GM21447 (cell line): ENCODE data around the gene HABP2.
A peak's percentile ranks its signal among the peaks of the same experiment; 100 is the strongest.

Experiments
- ATAC-seq: cut with Tn5 transposase; IDR thresholded peaks from one replicate; pipeline ENCODE4 v1.9.1; 2021; ENCODE audit not compliant: unreplicated experiment

Gene HABP2

GRCh38 chr10:113552701-113553100, at the start of gene HABP2:
Gene HABP2 (plus strand): TSS chr10:113553053. CDS start chr10:113553122, 69 bp downstream.
- no peak for ATAC-seq

- ATAC-seq, result no peak
Observed at GRCh38 chr10:113503930-113504329, 48.9 kb upstream of the HABP2 start.

GRCh38 chr10:113504423-113504822, 48.4 kb upstream of the HABP2 start:
- no peak for ATAC-seq

GRCh38 chr10:113506476-113506875, 46.4 kb upstream of the HABP2 start:
- ATAC-seq, result no peak

GRCh38 chr10:113511419-113511818, 41.4 kb upstream of the HABP2 start:
- no peak for ATAC-seq

GRCh38 chr10:113515161-113515560, 37.7 kb upstream of the HABP2 start:
- ATAC-seq, result no peak

- no peak for ATAC-seq
Observed at GRCh38 chr10:113515601-113516000, 37.3 kb upstream of the HABP2 start.

- no peak for ATAC-seq
Observed at GRCh38 chr10:113516061-113516460, 36.8 kb upstream of the HABP2 start.

GRCh38 chr10:113517165-113517900, 35.5 kb upstream of the HABP2 start:
- ATAC-seq, result no peak

GRCh38 chr10:113517901-113518260, 35.0 kb upstream of the HABP2 start:
- ATAC-seq, result no peak

- no peak for ATAC-seq
Observed at GRCh38 chr10:113518415-113518814, 34.4 kb upstream of the HABP2 start.

- ATAC-seq, result no peak
Observed at GRCh38 chr10:113518816-113519591, 33.8 kb upstream of the HABP2 start.

- no peak for ATAC-seq
Observed at GRCh38 chr10:113519681-113520115, 33.2 kb upstream of the HABP2 start.

GRCh38 chr10:113520261-113520660, 32.6 kb upstream of the HABP2 start:
- ATAC-seq, result no peak

- ATAC-seq, result peak; percentile 80
Observed at GRCh38 chr10:113520690-113521474, 32.0 kb upstream of the HABP2 start.

- ATAC-seq, result no peak
Observed at GRCh38 chr10:113521475-113521795, 31.4 kb upstream of the HABP2 start.

GRCh38 chr10:113522460-113522859, 30.4 kb upstream of the HABP2 start:
- no peak for ATAC-seq

GRCh38 chr10:113523071-113523470, 29.8 kb upstream of the HABP2 start:
- ATAC-seq, result no peak

- ATAC-seq, result no peak
Observed at GRCh38 chr10:113523628-113524027, 29.2 kb upstream of the HABP2 start.

GRCh38 chr10:113524120-113524519, 28.7 kb upstream of the HABP2 start:
- ATAC-seq, result no peak

GRCh38 chr10:113524539-113525490, 28.0 kb upstream of the HABP2 start:
- ATAC-seq, result no peak
